Uterus (tissue), 2 donors: ENCODE data around the gene CACNB3.

ENCODE experiments used
- CTCF ChIP-seq, 4 experiments: fragments of 200-600 bp in 2 of 4; fragments of 450-650 bp in 2 of 4; sonication (generic) in 2 of 4; IDR thresholded peaks; one replicate each; pipeline ENCODE4 v1.5.1; 2016 to 2019; ENCODE audit warnings: antibody characterized with exemption in 4 of 4, mild to moderate bottlenecking in 2 of 4, moderate library complexity in 1 of 4
- POLR2A ChIP-seq, 2 donors: fragments of 450-650 bp; IDR thresholded peaks; one replicate each; pipeline ENCODE4 v1.6.1; 2016; ENCODE audit warnings: antibody characterized with exemption in 2 of 2, mild to moderate bottlenecking in 1 of 2, moderate library complexity in 1 of 2

GRCh38 chr12:48856379-48856778, 38.1 kb downstream of the CACNB3 start:
- TF ChIP-seq CTCF (IDR thresholded peaks at IDR 0.05) (no peak), POLR2A (IDR thresholded peaks at IDR 0.05) (no peak)
